Panc1 (cell line): ENCODE results near the gene HSH2D. TPM values are rescaled to one million over a fixed set of nuclear protein-coding genes. Genes with fewer than 3 reads are reported as not detected.

Source experiments
- ATAC-seq: fragments of 200-7000 bp; cut with Tn5 transposase; 2 replicates; pipeline ENCODE4 v1.9.1; 2020; ENCODE audit warnings: mild to moderate bottlenecking, moderate library complexity
- BruUV-seq: library from RNA; stranded (reverse); fragments of 400-500 nt; replicated peaks from 2 replicates; lab custom pipeline; 2021; lab: Mats Ljungman, UMichigan
- CTCF ChIA-PET: fragments of 300-600 bp; sonication (Branson Sonifier 250); formaldehyde crosslinking; loops from one replicate; lab custom pipeline; 2022; ENCODE audit warnings: antibody characterized with exemption; lab: Charles Lee
- POLR2A ChIA-PET: fragments of 300-600 bp; sonication (Branson Sonifier 250); formaldehyde crosslinking; loops from one replicate; lab custom pipeline; 2022; ENCODE audit warnings: antibody characterized with exemption; lab: Charles Lee
- DNase-seq: peaks from one replicate; pipeline ENCODE4 v3.0.0-alpha.2; 2010; ENCODE audit warnings: low read depth, low spot score
- H3K27ac ChIP-seq: 2 replicates; pipeline ENCODE4 v1.5.1; 2011; ENCODE audit warnings: mild to moderate bottlenecking, low read length, inconsistent platforms
- H3K27me3 ChIP-seq: fragments of 200-500 bp; sonication (Bioruptor generic); 2 replicates; pipeline ENCODE4 v1.6.0; 2014; ENCODE audit warnings: low read length, inconsistent platforms; ENCODE audit not compliant: control insufficient read depth, insufficient read depth
- H3K36me3 ChIP-seq: fragments of 200-500 bp; sonication (Bioruptor generic); 2 replicates; pipeline ENCODE4 v1.5.1; 2014; ENCODE audit warnings: inconsistent platforms, mild to moderate bottlenecking, low read length, moderate library complexity; ENCODE audit not compliant: control insufficient read depth, insufficient read depth
- H3K4me1 ChIP-seq: 2 replicates; pipeline ENCODE4 v1.5.1; 2011; ENCODE audit warnings: inconsistent platforms, mild to moderate bottlenecking, low read length, moderate library complexity; ENCODE audit not compliant: control insufficient read depth, insufficient read depth
- H3K4me3 ChIP-seq, 2 experiments: 2 replicates each; pipeline ENCODE4 v1.5.1; 2011 to 2012; ENCODE audit warnings: low read depth in 2 of 2, low read length in 2 of 2, mild to moderate bottlenecking in 2 of 2, inconsistent platforms in 1 of 2, moderate library complexity in 1 of 2
- H3K9me3 ChIP-seq: fragments of 200-500 bp; sonication (Bioruptor generic); 2 replicates; pipeline ENCODE4 v1.5.1; 2014; ENCODE audit warnings: low read depth, mild to moderate bottlenecking, inconsistent platforms, low read length, moderate library complexity; ENCODE audit not compliant: control insufficient read depth, insufficient read depth
- POLR2AphosphoS5 ChIP-seq: IDR thresholded peaks from 2 replicates; pipeline ENCODE4 v1.6.1; 2012; ENCODE audit warnings: mild to moderate bottlenecking, low read depth, low read length, moderate library complexity
- SIN3A ChIP-seq: IDR thresholded peaks from 2 replicates; pipeline ENCODE4 v1.6.1; 2012; ENCODE audit warnings: low read depth, mild to moderate bottlenecking, low read length, moderate library complexity, borderline replicate concordance; ENCODE audit not compliant: insufficient read depth
- TCF7L2 ChIP-seq: IDR thresholded peaks from 2 replicates; pipeline ENCODE4 v1.6.1; 2011; ENCODE audit warnings: mild to moderate bottlenecking, low read depth, low read length, inconsistent platforms
- in situ Hi-C: cut with HindIII; loops from 2 replicates; pipeline ENCODE4 v1.10.0; 2016; ENCODE audit warnings: low sequenced_read_pairs, low pct_unique_long_range_greater_than_20kb
- intact Hi-C: fragments of 100-400 bp; cut with micrococcal nuclease; formaldehyde crosslinking; loops from one replicate; pipeline ENCODE4 v1.10.0; 2022; ENCODE audit not compliant: unreplicated experiment
- total RNA-seq: library from RNA; stranded (reverse); gene quantifications from one replicate; pipeline ENCODE4 v1.2.1, GENCODE V29; 2021; ENCODE audit not compliant: unreplicated experiment
- TF ChIP-seq, protein P1 (sequence below): fragments of 450-650 bp; IDR thresholded peaks from 2 replicates; pipeline ENCODE4 v1.5.1; 2017; ENCODE audit warnings: mild to moderate bottlenecking
- TF ChIP-seq, protein P2 (sequence below), 2 experiments: IDR thresholded peaks; 2 replicates each; pipeline ENCODE4 v1.6.1; 2011 to 2012; ENCODE audit warnings: low read depth in 2 of 2, control low read depth in 1 of 2, low read length in 1 of 2, mild to moderate bottlenecking in 1 of 2, moderate library complexity in 1 of 2; ENCODE audit not compliant: insufficient read depth in 1 of 2

Gene HSH2D
- total RNA-seq, 1 experiment from 2014 or later: not detected

DNA sequence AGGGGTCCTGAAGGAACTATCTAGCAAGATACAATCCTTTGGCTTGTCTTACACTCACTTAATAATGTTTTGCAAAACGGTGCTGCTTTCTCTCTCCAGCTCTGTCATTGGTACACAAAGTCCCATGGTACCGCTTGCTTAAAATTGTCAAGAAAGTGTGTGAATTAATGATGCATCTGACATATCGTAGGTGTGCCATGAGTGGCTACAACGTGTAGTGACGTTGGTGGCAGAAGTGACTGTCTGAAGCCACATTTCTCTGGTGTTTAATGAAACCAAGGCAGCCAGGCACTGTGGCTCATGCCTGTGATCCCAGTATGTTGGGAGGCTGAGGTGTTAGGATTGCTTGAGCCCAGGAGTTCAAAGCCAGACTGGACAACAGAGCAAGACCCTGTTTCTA is 2.6 kb downstream of the HSH2D start:
- Histone ChIP-seq H3K4me3 (no peak overlapping the region), H3K27ac (no peak overlapping the region), H3K36me3 (no peaks in the 10 kb centered on the region), H3K27me3 (no peaks in the 10 kb centered on the region), H3K4me1 (no peaks in the 10 kb centered on the region), H3K9me3 (no peaks in the 10 kb centered on the region)
- in situ Hi-C loops (no loop called here), intact Hi-C loops (no loop called here)
- POLR2A ChIA-PET: interaction anchor here (0.7 kb wide), 1 partner anchor 10 kb away, joined by 4 read pairs; no protein-coding TSS in a partner anchor
- DNase-seq (no peak), ATAC-seq (no peak)
- CTCF ChIA-PET: interaction anchor here (0.7 kb wide), 1 partner anchor 31 kb away, joined by 8 read pairs; no protein-coding TSS in a partner anchor
- no TSS peak for BruUV-seq
- TF ChIP-seq POLR2AphosphoS5 (no peak), SIN3A (no peak), TCF7L2 (no peak)
- TF ChIP-seq, protein P1, sequence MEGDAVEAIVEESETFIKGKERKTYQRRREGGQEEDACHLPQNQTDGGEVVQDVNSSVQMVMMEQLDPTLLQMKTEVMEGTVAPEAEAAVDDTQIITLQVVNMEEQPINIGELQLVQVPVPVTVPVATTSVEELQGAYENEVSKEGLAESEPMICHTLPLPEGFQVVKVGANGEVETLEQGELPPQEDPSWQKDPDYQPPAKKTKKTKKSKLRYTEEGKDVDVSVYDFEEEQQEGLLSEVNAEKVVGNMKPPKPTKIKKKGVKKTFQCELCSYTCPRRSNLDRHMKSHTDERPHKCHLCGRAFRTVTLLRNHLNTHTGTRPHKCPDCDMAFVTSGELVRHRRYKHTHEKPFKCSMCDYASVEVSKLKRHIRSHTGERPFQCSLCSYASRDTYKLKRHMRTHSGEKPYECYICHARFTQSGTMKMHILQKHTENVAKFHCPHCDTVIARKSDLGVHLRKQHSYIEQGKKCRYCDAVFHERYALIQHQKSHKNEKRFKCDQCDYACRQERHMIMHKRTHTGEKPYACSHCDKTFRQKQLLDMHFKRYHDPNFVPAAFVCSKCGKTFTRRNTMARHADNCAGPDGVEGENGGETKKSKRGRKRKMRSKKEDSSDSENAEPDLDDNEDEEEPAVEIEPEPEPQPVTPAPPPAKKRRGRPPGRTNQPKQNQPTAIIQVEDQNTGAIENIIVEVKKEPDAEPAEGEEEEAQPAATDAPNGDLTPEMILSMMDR: no peak
- TF ChIP-seq, protein P2, sequence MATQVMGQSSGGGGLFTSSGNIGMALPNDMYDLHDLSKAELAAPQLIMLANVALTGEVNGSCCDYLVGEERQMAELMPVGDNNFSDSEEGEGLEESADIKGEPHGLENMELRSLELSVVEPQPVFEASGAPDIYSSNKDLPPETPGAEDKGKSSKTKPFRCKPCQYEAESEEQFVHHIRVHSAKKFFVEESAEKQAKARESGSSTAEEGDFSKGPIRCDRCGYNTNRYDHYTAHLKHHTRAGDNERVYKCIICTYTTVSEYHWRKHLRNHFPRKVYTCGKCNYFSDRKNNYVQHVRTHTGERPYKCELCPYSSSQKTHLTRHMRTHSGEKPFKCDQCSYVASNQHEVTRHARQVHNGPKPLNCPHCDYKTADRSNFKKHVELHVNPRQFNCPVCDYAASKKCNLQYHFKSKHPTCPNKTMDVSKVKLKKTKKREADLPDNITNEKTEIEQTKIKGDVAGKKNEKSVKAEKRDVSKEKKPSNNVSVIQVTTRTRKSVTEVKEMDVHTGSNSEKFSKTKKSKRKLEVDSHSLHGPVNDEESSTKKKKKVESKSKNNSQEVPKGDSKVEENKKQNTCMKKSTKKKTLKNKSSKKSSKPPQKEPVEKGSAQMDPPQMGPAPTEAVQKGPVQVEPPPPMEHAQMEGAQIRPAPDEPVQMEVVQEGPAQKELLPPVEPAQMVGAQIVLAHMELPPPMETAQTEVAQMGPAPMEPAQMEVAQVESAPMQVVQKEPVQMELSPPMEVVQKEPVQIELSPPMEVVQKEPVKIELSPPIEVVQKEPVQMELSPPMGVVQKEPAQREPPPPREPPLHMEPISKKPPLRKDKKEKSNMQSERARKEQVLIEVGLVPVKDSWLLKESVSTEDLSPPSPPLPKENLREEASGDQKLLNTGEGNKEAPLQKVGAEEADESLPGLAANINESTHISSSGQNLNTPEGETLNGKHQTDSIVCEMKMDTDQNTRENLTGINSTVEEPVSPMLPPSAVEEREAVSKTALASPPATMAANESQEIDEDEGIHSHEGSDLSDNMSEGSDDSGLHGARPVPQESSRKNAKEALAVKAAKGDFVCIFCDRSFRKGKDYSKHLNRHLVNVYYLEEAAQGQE (IDR thresholded peaks at IDR 0.05; ENCODE audit: insufficient read depth in 1 of 2, low read depth in 2 of 2, low read length in 1 of 2): no peak

DNA sequence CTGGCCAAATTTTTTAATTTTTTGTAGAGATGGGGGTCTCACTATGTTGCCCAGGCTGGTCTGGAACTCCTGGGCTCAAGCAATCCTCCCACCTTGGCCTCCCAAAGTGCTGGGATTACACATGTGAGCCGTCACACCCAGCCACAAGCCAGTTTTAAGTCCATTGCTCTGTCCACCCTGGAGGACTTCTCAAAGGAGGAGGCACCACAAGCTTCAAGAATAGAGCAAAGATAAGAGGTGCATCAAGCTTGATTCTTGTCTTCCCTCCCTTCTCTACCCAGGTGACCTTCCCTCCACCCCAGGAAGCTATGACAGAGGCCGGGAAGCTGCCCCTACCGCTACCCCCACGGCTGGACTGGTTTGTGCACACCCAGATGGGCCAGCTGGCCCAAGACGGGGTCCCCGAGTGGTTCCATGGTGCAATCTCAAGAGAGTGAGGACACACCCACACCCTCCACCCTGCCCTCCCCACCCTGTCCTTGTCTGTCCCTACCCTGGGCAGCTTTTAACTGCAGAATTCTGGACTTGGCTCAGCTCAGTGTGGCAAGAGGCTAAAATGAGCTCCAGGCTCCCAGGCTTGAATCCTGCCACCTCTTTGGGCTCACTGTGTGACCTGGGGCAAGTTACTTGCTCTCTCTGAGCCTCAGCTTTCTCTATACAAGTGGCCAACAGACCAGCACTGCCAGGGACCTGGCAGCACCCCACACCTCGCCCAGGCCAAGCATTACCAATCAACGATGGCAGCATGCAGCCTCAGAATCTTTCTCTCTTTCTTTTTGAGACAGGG is 5.2 kb downstream of the HSH2D start:
- no peak for DNase-seq
- no peaks in the 10 kb centered on the region for H3K9me3 ChIP-seq
- no TSS peak for BruUV-seq
- in situ Hi-C loops: no loop called here
- H3K36me3 ChIP-seq: no peaks in the 10 kb centered on the region
- no peak for TF ChIP-seq POLR2AphosphoS5
- TF ChIP-seq, protein P1: no peak
- TF ChIP-seq, protein P2 (IDR thresholded peaks at IDR 0.05; ENCODE audit: insufficient read depth in 1 of 2, low read depth in 2 of 2, low read length in 1 of 2): no peak
- TF ChIP-seq SIN3A: no peak
- no peak for TF ChIP-seq TCF7L2
- H3K27me3 ChIP-seq: no peaks in the 10 kb centered on the region
- H3K4me1 ChIP-seq: no peaks in the 10 kb centered on the region
- CTCF ChIA-PET: interaction anchor here (0.6 kb wide), 1 partner anchor 1978 kb away, joined by 3 read pairs; no protein-coding TSS in a partner anchor
- no peak overlapping the region for H3K27ac ChIP-seq
- H3K4me3 ChIP-seq: no peak overlapping the region
- intact Hi-C loops: no loop called here
- ATAC-seq: no peak
- POLR2A ChIA-PET: no interaction called here
